Activated T-cell treated with anti-CD3 and anti-CD28 coated beads for 1 hour (primary cell): Measurements from ENCODE around the gene LAMTOR2.

Source experiments
- DNase-seq: peaks from one replicate; pipeline ENCODE4 v3.0.0-alpha.2; 2020; ENCODE audit warnings: low read depth

LAMTOR2 gene

GRCh38 chr1:156076609-156077429 is 22.2 kb downstream of the LAMTOR2 start:
- no peak for DNase-seq

DNA sequence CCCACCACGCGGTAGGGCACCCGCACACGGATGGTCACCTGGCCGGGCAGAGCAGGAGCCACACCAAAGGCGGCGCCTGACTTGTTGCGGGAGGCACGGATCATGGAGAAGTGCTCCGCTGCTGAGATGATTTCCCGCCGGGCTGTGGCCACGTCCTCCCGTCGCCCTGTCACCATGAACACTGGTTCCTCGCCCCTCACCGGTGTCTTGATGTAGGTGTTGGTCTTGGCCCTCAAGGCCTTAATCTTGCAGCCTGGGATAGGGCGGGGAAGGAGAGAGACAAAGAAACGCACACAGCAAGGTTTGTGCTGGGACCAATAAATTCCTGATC is 22.8 kb downstream of the LAMTOR2 start:
- no peak for DNase-seq

DNA sequence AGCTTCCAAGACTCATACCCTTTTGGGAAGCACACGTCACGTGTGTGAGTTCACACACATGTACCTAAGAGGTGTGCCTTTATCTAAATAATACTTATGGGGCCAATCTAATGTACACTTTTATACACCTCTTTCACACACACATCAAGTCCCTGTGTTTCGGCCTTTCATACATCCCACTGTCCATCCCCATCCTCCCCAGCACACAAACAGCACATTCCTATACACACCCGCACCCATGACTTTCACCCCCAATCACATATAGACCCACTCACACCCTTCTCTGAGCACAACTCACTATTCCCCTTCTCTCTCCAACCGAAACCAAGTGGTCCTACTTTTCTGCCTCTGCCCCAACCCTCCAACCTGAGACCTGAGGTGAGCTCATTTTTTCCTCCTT is 24.1 kb downstream of the LAMTOR2 start:
- DNase-seq, result no peak

GRCh38 chr1:156079762-156080161 is 25.2 kb downstream of the LAMTOR2 start:
- no peak for DNase-seq

GRCh38 chr1:156080241-156080862 is 25.8 kb downstream of the LAMTOR2 start:
- DNase-seq, result no peak

DNA sequence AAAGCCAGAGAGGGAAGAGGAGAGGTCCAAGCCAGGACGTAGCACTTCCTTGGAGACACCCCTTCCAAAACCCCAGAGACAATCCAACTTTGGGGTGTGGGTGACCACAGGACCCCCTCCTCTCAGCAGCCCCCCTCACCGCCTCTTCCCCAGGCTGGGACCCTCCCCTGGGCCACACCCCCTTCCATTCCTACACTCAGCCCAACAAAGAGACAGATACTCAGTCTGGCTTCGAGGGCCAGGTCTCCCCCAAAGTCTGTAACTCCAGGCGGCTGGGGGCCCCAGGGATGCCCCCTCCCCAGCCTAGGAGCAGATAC is 26.2 kb downstream of the LAMTOR2 start:
- DNase-seq, result no peak

DNA sequence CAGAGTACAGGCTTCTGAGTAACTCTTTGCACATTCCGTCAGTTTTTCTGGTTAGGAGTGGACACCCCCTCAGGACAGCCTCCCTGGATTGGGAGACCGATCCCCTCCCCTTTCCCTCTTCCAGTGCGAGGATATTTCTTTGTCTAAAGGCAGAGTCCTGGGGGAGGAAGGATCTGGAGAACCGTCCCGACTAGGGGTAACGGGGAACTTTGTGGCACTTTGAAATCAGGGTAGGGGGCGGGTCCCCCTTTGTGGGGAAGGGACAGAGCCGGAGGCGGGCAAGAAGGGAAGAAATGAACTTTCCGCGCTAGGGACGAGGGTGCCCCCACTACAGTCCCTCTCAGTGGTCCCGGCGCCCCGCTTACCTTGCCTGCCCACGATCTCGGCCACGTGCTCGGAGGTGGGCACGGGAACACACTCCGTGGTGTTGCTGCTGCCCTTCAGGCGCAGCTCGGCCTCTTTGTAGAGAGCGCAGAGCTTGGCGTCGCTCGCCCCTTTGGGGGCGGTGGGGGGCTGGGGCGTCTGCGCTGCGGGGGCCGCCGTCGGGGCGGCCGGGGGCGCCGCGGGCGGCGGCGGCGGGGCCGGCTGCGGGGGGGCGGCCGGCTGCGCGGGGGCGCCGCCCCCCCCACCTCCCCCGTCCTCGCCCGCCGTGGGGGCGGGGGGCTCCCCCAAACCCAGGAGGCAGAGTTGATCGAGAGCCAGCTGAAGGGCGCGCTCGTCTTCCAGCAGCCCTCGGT is 26.8 kb downstream of the LAMTOR2 start:
- no peak for DNase-seq

- DNase-seq, result no peak
Measured at GRCh38 chr1:156081917-156082308, 27.3 kb downstream of the LAMTOR2 start.

DNA sequence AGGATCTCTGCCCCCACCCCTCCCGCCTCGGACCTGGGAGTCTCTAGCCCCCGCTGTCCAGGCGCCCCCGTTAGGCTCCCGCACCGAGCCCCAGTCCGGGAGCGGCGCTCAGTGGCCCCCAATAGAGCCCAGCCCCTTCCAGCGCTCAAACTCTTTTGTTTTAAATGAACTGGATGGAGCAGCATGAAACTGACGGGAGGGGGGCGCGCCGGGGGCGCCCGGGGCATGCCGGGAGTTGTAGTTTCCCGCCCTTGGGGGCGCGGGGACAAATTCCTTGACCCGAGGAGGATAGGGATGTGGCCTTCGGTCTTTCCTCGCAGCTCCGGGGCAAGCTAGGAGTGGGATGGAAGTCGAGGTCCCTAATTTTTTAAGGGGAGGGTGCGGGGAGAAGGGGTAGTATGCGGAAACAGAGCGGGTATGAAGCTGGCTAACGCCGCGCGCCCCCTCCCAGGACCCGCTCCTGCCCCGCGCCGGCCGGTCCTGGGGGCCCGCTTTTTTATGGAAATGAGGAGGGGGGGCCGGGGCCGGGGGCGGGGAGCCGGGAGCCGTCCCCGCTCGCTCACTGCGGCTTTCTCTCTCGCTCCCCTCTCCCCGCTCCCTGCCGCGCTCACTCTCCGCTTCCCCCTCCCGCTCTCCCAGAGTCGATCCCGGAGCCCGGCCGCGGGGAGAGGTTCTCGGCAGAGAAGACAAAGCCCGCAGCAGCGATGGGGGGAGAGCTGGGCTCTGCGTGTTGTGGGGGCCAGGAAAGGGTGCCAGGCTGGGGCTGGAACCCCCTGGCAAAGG is 27.9 kb downstream of the LAMTOR2 start, which contains the start of gene MEX3A:
TSS of gene MEX3A (minus strand) at position 157 of the 783 bp plus-strand sequence. CDS start 467 bp downstream, outside the sequence.
- peak; percentile 54 for DNase-seq

DNA sequence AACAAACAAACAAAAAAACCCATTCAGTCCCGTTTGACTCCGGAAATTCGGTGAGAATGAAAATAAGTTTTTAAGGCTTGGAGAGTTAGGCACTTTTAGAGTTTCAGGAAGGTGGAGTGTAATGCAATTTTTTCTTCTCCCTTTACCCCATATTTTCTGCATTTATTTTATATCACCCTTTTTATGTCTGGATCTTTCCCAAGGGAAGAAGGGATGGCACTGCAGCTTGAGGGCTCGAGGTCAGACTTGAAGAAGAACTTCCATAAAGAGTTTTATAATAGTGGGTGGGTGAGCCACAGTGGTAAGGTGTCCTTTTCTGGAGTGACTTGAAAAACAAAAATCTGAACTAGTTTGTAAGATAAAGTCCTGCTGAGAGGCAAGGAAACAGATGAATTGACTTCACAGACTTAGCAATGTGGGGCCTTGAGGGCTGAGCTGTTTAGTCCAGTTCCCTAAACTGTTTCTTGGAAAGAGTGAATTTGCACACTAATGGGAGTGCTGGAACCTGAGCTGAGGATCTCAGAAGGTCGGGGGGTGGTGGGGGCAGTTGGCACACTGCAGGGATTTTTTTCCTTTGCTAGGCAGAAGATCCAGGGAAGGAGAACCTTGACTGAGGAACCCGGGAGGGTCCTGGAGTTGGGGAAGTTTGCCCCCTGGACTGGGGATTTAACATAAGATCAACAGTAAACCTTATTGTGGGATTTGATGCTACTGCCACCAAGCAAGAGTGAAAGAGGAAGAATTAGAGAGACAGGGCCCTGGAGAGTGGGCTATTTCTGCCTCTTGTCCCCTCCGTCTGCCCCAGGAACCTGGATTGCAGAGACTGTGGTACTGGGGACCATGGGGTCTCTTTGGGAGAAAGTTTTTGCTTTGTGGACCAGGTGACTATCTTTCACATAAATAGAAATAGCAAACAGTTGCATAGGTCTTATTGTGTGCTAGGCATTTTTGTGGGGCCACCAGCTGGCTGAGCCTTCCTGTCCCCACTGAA is 29.5 kb downstream of the LAMTOR2 start:
- DNase-seq, result no peak

DNA sequence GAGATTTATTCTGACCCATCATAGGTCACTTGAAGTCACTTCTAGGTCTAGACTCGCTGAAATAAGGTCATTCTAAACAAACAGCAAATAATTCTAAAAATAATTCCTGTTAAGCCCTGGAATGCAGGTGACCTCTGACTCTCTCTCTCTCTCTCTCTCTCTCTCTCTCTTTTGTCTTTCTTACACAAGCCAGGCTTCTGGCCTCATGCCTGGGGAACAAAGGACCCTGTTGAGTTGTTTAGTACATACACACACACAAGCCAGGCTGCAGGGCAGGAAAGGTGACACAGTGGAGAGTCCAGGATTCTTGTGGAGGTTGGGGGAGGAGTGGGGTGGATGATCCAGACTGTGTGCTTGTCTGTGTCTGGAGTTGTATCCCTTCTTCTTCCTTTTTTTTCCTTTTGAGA is 31.7 kb downstream of the LAMTOR2 start:
- DNase-seq, result no peak

DNA sequence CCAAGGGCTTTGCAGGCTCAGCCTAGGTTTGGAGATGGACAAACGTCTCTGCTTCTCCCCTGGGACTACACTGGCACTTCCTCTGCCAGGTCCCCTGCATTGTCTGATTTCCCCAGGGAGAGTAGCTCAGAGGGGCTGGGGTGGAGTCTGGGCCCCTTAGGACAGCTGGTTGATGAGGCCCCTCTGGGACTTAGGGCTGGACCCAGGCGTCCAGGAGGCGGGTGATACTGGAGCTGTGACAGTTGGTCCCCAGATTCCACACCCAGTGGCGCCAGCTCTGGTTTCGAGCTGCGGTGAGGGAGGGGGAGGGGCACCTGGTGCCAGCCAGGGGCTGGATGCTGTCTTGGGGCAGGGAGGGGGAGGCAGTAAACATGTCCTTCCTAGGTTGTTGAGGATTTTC is 35.1 kb downstream of the LAMTOR2 start:
- no peak for DNase-seq

GRCh38 chr1:156090138-156090839 is 35.7 kb downstream of the LAMTOR2 start:
- DNase-seq, result no peak

DNA sequence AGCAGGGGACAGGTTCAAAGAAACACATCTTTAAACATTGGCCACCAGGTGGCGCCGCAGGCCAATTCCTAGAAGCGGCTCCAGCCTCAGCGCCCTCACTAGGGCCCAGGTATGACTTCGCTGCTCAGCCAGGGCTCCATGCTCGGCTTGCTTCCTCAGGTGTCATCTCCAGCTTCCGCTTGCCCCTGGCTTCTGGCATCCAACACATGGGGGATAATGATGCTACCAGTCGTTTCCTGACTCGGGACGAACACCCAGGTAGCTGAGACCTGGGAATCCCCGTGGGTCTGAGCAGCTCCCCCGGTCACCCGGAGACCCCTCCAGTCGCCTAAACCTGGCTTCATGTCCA is 36.2 kb downstream of the LAMTOR2 start:
- DNase-seq, result peak; percentile 95

GRCh38 chr1:156091610-156092009 is 37.0 kb downstream of the LAMTOR2 start:
- DNase-seq, result no peak

GRCh38 chr1:156095906-156096508 is 41.4 kb downstream of the LAMTOR2 start:
- no peak for DNase-seq

- peak; percentile 69 for DNase-seq
Measured at GRCh38 chr1:156096640-156097391, 42.2 kb downstream of the LAMTOR2 start.

DNA sequence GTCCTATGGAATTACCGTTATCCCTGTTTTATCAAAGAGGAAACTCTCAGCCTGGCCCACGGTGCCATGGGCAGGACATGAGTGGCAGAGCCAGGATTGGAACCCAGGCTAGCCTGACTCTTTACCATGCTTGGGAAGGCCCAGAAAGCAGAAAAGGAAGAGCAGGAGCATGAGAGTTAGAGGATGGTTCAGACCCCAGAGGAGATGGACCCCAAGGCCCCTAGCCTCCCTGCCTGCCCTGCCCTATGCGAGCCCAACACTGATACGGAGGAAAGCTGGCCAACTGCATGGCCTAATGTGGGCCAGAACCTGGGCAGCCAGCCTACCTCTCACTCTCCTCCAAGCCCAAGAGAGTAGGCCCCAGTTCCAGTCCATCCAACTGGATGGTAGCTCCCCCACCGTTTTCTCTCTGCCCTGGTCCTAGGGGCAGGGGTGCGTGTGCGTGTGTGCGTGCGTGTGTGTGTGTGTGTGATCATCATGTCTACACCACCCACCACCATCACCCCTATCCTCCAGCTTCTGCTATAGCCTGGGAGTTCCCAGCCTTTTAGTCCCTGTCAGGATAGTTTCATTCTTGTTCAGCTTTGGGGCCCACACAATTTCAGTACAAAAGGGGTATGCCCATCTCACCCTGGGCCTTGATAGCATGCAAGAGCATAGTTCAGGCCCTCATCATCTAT is 43.1 kb downstream of the LAMTOR2 start:
- no peak for DNase-seq

- DNase-seq, result no peak
Measured at GRCh38 chr1:156098784-156099183, 44.2 kb downstream of the LAMTOR2 start.
